ENCODE data around the gene XPNPEP2. TPM values are rescaled to one million over a fixed set of nuclear protein-coding genes. Genes with fewer than 3 reads are reported as not detected.

The XPNPEP2 gene
- total RNA-seq, 2 donors from 2014 or later: 2.7 to 4.2 TPM

DNA sequence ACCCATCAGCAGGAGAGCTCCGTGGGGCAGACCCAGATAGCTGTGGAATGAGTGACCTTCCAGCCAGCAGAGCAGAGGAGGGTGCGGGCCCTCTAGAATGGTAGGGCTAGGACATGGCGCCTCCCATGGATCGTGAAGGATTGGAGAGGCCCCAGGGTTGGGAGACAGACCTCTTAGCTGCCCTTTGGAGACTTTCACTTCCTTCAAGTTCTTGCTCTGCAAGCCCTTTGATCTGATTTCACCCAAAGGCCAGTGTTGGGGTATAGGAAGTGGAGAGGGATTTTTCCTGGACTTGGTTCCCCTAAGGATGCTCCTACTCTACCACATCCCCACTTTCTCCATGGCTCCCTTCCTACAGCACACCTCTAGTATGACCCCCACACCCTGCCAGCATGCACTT is 43.9 kb downstream of the XPNPEP2 start:
- TF ChIP-seq, protein P1, sequence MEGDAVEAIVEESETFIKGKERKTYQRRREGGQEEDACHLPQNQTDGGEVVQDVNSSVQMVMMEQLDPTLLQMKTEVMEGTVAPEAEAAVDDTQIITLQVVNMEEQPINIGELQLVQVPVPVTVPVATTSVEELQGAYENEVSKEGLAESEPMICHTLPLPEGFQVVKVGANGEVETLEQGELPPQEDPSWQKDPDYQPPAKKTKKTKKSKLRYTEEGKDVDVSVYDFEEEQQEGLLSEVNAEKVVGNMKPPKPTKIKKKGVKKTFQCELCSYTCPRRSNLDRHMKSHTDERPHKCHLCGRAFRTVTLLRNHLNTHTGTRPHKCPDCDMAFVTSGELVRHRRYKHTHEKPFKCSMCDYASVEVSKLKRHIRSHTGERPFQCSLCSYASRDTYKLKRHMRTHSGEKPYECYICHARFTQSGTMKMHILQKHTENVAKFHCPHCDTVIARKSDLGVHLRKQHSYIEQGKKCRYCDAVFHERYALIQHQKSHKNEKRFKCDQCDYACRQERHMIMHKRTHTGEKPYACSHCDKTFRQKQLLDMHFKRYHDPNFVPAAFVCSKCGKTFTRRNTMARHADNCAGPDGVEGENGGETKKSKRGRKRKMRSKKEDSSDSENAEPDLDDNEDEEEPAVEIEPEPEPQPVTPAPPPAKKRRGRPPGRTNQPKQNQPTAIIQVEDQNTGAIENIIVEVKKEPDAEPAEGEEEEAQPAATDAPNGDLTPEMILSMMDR (IDR thresholded peaks at IDR 0.05): no peak
- Histone ChIP-seq H3K4me1 (ENCODE audit: control insufficient read depth in 1 of 2, low read depth in 2 of 2) (no peaks in the 10 kb centered on the region), H3K4me3 (no peak overlapping the region), H3K27me3 (replicated peaks; ENCODE audit: insufficient read depth) (no peaks in the 10 kb centered on the region), H3K9me3 (no peaks in the 10 kb centered on the region), H3K27ac (no peak overlapping the region), H3K36me3 (no peaks in the 10 kb centered on the region)
- no peak for DNase-seq (ENCODE audit: low spot score)
- ATAC-seq (ENCODE audit: insufficient number of reproducible peaks, low FRiP score, low read depth): no peak

DNA sequence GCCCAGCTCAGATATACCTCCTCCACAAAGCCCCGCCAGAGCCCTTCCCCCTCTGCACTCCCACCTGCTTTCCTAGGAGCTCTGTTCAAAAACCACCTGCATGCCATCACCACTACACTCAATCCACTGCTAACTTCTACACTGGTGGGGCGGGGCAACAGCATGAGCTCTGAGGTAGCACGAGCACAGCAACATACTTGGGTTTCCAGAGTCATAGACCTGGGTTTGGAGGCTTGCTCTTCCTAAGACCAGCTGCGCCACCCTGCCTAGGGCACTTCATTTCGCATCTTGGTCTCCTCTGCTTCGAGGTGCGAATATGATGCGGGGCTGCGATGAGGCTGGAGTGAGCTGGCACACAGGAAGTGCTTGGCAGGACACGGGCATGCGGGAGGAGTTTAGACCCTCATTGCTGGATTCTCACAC is 44.5 kb downstream of the XPNPEP2 start:
- Histone ChIP-seq H3K9me3 (no peaks in the 10 kb centered on the region), H3K4me3 (no peak overlapping the region), H3K27me3 (replicated peaks; ENCODE audit: insufficient read depth) (no peaks in the 10 kb centered on the region), H3K36me3 (no peaks in the 10 kb centered on the region), H3K27ac (no peak overlapping the region), H3K4me1 (ENCODE audit: control insufficient read depth in 1 of 2, low read depth in 2 of 2) (no peaks in the 10 kb centered on the region)
- DNase-seq (ENCODE audit: low spot score): no peak
- no peak for ATAC-seq (ENCODE audit: insufficient number of reproducible peaks, low FRiP score, low read depth)
- TF ChIP-seq, protein P1 (IDR thresholded peaks at IDR 0.05): no peak

DNA sequence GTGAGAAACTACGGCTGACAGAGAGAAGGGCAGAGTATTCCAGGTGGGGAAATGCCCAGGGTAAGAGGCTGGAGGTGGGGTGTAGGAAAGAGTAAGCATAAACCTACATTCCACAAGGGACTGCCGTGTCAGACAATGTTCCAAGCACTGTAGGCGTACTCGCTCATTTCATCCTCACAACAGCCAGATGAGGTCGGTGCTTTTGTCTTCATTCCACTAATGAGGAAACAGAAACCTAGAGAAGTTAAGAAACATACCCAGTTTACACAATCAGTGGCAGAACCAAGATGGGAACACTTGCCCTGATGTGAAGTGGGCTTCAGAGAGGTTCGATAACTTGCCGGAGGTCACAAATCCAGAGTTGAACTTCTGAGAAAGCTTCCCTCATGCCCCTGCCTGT is 45.6 kb downstream of the XPNPEP2 start:
- DNase-seq (ENCODE audit: low spot score): no peak

GRCh38 chrX:129785160-129785947 is 46.6 kb downstream of the XPNPEP2 start:
- Histone ChIP-seq H3K27ac (no peak overlapping the region), H3K9me3 (no peaks in the 10 kb centered on the region), H3K27me3 (replicated peaks; ENCODE audit: insufficient read depth) (no peaks in the 10 kb centered on the region), H3K36me3 (no peaks in the 10 kb centered on the region), H3K4me3 (no peak overlapping the region), H3K4me1 (ENCODE audit: control insufficient read depth in 1 of 2, low read depth in 2 of 2) (no peaks in the 10 kb centered on the region)
- DNase-seq (ENCODE audit: low spot score): no peak
- TF ChIP-seq, protein P1 (IDR thresholded peaks at IDR 0.05): no peak
- no peak for ATAC-seq (ENCODE audit: insufficient number of reproducible peaks, low FRiP score, low read depth)

More for the DNA sequence above, 45.6 kb downstream of the XPNPEP2 start:
- no peaks in the 10 kb centered on the region for H3K36me3 ChIP-seq
- H3K27me3 ChIP-seq (replicated peaks; ENCODE audit: insufficient read depth): no peaks in the 10 kb centered on the region
- no peak overlapping the region for H3K4me3 ChIP-seq
- H3K9me3 ChIP-seq: no peaks in the 10 kb centered on the region
- TF ChIP-seq, protein P1 (IDR thresholded peaks at IDR 0.05): no peak
- H3K4me1 ChIP-seq (ENCODE audit: control insufficient read depth in 1 of 2, low read depth in 2 of 2): no peaks in the 10 kb centered on the region
- H3K27ac ChIP-seq: no peak overlapping the region
- ATAC-seq (ENCODE audit: insufficient number of reproducible peaks, low FRiP score, low read depth): no peak

DNA sequence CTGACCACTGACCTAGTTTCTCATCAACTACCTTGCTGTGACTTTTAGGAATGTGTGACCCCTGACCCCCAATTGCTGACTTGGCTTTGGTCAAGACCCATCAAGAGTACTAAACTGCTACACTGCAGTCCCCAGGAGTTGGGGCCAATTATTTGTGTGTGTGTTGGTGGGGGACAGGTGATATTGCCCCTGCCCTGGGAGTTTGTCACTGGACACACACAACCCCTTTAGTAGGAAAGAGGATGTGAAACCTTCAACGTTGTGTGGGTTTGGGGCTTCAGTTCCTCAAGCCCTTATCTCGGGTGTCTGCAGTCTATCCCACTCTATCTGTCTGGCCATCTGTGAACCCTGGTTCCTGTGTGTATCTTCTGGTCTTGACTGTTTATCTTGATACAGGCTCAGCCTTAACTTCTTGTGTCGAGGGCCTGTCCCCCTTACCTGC is 47.5 kb downstream of the XPNPEP2 start:
- Histone ChIP-seq H3K4me1 (ENCODE audit: control insufficient read depth in 1 of 2, low read depth in 2 of 2) (no peaks in the 10 kb centered on the region), H3K27ac (no peak overlapping the region), H3K9me3 (no peaks in the 10 kb centered on the region), H3K27me3 (replicated peaks; ENCODE audit: insufficient read depth) (no peaks in the 10 kb centered on the region), H3K36me3 (no peaks in the 10 kb centered on the region), H3K4me3 (no peak overlapping the region)
- DNase-seq (ENCODE audit: low spot score) (no peak), ATAC-seq (ENCODE audit: insufficient number of reproducible peaks, low FRiP score, low read depth) (no peak)
- TF ChIP-seq, protein P1 (IDR thresholded peaks at IDR 0.05): no peak
